GM21717 (cell line): ENCODE data around the gene ADAMTS15.
"Not testable (repeated sequence)": the region's sequence is repeated elsewhere in the genome, so short reads cannot be mapped to it uniquely, and the experiment has no call there.

Experiments
- ATAC-seq: cut with Tn5 transposase; IDR thresholded peaks from one replicate; pipeline ENCODE4 v1.9.1; 2021; ENCODE audit warnings: mild to moderate bottlenecking, moderate library complexity; ENCODE audit not compliant: unreplicated experiment

ADAMTS15 gene

DNA sequence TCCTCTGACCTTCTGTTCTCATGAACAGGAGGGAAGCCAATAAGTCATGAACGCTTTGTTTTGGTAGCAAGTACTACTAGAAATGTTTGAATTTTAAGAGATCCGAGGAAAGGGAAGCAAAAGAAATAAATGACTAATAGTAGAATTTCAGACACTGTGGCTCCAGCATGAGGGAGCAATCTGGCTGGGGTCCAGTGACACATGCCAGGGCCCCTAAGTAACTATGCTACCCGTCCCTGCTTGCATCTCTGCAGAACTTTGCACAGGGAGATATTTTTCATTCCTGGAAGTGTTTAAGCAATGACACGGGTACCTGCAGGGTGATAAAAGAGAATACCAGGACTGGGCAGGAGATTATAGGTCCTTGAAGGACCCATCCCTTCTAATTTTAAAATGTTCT, 12.8 kb upstream of the ADAMTS15 start:
- ATAC-seq: no peak

DNA sequence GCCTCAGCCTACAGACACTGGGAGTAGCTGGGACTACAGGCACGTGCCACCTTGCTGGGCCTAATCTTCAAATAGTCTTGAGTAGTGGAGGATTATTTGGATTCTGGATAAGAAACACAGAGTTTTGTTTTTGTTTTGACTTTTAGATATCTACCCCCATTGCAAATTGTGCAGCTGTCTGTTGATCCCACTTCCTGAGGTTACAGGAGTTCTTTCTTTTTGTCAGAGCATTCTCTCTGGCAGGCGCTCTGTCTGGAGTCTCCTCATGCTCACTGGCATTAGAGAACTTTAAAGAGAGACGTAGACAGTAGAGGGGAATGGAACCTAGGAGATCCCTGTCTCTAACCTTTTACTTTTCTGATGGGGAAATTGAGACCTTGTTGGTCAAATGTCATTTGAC, 12.3 kb upstream of the ADAMTS15 start:
- ATAC-seq: no peak

DNA sequence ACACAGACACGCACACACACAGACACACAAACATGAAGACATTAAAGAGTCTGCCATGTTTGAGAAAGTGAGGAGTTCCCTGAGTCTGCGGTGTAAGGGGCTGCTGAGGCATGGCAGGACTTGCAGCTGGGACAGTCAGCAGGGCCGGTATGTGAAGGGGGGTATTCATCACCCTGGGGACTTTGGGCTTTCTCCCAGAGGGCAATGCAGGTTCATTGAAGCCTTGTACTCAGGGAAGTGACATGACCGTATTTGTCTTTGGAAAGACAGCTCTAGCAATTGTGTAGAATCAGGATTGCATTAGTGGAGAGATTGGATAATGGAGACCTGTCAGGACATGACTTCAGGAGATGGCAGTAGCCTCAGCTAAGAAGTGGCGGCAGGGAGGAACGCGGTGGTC, 10.6 kb upstream of the ADAMTS15 start:
- ATAC-seq: no peak

DNA sequence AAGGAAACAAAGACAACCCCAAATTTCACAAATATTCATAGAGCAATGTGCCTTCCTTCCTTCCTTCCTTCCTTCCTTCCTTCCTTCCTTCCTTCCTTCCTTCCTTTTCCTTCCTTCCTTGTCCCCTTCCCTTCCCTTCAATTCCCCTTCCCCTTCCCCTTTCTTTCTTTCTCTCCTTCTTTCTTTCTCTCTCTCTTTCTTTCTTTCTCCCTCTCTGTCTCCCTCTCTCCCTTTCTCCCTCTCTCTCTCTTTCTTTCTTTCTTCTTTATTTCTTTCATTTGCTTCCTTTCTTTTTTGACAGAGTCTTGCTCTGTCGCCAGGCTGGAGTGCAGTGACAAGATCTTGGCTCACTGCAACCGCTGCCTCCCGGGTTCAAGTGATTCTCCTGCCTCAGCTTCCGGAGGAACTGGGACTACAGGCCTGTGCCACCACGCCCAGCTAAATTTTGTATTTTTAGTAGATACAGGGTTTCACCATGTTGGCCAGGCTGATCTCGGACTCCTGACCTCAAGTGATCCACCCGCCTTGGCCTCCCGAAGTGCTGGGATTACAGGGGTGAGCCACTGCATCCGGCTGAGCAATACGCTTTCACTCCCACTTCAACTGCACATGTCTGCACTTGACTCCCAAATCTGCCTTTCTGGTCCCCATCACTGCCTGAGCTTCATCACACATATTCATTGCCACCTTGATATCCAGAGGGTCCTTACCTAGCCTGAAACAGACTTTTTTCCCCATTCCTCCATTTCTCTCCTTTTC, 9.9 kb upstream of the ADAMTS15 start:
- not testable (repeated sequence) for ATAC-seq

DNA sequence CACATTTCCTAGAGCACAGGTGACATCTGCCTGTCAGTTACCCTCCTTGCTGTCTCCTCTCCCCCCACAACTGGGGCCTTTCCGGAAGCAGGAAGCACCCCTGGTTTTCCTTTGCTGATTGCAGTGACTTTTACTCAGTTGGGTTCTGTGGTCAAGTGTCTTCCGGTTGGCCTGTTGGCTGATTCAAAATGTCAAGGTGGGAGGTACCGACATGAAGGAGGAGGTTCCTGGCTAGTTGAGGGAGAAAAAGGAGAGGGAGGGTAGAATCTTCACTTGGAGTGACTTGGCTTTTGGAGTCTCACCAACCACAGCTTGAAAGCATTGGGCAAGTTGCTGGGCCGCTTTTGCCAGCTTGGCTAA, 9.3 kb upstream of the ADAMTS15 start:
- ATAC-seq: no peak

DNA sequence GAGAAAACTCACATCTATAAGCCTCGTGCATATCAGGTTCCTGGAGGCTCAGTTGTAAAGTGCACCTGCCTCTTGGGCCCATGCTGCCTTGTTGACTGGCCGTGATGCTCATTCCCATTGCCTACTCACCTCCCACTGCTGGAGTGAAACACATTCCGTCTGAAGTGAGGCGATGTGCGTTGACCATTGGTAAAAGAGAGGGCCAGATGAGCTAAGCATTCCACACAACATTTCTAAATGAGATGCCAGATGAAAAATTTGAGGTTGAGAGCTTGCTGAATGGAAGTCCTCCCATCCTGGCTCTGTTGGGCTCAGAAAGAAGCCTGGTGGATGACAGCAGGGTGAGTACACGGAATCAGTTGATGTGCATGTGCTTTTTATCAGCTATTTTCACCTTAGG, 8.6 kb upstream of the ADAMTS15 start:
- no peak for ATAC-seq

DNA sequence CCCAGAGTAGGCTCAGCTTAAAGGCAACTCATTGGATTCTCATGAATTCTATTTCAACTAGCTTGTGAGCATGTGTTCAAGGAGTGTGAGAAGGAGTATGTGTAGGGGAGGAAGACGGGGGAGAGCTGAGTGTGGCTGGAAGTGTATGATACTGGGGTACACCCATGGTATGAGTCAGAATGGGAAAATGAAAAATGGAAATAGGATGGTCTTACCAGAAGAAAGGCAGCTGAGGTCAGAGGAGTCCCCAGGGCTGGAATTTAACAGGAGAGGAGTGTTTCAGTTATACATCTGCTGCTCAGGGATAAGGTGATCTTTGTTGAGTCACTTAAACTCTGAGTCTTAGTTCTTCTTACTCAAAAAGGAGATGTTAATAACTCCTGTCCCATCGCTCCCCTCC, 6.7 kb upstream of the ADAMTS15 start:
- no peak for ATAC-seq

DNA sequence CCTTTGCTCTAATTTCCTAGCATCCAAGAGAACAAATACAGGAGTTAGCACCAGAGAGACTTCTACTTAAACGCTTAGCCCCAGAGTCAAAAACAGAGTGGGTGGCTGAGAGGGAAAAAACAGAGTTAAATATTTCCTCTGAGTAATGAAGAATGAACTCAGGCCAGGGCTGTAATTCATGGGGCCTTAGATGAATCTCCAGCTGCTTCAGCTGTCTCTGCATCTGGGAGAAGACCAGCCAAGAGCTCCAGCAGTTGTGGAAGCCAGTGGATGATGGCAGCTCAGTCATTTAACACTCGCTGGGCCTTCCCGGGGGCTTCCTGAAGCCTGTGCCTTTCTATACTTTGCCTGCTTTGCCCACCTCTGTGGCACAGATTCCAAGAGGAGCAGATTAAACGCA, 5.7 kb upstream of the ADAMTS15 start:
- ATAC-seq: no peak

DNA sequence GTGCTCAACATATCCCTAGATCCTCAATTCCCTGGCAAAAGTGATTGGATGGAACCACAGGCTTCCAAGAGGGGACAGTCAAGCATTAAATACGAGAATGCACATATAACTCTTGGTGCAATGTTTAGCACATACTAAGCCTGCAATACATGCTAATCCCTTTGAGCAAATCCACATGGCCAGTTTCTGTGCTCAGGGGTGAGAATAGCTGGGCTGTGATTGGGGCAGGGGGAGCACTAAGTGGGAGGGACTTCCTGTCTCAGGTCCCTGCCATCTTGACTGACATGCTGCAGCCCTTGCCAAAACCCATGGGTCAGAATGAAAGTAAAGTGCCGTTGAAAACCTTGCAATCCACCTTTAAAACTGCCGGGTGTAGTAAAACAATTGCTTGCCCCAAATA, 2.7 kb upstream of the ADAMTS15 start:
- no peak for ATAC-seq

DNA sequence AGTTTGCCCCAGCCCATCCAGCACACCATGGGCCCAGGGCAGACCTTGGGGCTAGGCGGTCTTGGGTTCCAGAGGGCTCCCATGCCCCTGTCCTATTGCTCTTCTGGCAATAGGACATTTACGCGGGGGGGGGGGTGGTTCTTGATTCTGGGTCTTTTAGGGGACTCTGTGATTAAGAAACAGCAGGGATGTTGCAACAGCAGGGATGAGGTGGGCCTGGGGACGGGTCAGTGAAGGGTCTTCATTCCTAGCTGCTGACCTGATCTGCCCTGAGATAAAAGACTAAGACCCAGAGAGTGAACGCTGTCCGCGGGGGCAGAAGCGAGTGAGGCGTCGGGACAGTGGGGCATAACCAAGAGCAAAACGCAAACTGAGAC, 418 bp upstream of the ADAMTS15 start:
- no peak for ATAC-seq

DNA sequence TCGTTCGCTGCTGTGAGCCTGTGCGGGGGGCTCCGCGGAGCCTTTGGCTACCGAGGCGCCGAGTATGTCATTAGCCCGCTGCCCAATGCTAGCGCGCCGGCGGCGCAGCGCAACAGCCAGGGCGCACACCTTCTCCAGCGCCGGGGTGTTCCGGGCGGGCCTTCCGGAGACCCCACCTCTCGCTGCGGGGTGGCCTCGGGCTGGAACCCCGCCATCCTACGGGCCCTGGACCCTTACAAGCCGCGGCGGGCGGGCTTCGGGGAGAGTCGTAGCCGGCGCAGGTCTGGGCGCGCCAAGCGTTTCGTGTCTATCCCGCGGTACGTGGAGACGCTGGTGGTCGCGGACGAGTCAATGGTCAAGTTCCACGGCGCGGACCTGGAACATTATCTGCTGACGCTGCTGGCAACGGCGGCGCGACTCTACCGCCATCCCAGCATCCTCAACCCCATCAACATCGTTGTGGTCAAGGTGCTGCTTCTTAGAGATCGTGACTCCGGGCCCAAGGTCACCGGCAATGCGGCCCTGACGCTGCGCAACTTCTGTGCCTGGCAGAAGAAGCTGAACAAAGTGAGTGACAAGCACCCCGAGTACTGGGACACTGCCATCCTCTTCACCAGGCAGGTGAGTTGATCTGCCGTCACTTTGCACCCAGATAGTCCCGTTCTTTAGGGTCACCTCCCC, 1.0 kb downstream of the ADAMTS15 start:
- no peak for ATAC-seq

DNA sequence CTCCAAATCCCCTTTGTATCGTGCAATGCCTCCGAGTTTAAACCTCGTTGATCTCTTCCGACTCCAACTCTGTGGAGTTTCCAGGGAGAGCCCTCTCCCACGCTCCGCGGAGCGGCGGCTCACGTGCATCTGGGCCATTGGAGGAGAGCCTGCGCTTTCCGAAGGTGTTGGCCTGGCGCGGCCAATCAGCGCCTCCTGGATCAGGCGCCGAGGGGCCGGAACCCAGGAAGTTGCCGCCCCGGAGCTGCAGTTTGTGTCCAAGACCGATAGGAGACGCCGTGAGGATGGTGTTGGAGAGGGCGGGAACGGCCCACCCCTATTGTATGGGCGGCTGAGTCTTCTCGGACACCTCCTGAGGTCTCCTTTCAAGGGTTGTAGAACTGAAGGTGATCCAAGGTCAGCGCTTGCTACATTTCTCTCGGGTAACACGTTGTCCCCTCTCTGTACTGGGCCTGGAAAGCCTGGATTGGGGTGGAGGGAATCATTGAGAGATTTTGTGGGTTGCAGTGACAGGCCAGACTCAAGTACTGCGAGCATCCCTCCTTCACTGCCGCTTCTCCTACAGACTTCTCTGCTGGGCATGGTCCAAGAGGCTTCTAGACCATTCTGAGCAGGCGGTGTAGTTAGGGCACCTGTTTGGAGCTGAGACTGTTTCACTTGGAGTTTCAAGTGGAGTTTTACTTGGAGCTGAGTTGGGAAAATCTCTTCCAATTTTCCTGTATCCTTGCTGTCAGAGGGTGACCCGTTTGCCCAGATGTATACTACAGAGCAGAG, 1.7 kb downstream of the ADAMTS15 start:
- ATAC-seq: no peak

DNA sequence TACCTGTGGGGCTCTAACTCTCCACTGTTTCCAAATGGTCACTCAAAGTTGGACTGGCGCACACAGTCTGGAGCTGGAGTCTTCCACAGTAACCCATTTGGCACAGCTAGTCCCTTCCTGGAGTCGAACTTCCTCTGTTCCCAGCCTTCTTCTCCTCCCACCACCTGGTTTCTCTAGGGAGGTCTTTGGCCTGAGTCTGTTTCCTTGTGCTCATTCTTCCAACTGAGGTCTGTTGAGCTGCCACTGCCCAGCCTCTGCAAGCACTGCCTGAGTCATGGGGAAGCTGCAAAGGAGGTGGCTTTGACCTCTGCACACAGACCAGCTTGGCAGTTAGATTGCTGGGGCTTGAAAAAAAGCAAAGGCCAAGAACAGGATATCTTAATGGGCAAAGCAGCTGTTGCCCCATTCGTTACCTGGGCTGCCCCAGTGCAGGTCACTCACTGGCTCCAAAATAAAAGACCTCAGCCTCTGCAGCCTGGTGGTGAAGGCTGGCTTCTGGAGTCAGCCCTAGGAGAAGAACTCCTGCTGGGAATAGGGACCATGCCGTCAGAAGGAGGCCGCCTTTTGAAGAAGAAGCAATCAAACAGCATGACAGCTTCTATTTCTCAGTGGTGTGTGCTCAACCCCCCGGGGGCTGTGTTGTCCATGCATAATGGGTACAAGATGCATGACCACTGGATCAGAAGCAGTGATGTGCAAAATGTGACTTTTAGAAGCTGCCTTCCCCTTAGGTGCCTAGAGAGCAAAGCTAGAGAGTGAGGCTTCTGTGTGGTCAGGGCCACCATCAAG, 3.0 kb downstream of the ADAMTS15 start:
- no peak for ATAC-seq

DNA sequence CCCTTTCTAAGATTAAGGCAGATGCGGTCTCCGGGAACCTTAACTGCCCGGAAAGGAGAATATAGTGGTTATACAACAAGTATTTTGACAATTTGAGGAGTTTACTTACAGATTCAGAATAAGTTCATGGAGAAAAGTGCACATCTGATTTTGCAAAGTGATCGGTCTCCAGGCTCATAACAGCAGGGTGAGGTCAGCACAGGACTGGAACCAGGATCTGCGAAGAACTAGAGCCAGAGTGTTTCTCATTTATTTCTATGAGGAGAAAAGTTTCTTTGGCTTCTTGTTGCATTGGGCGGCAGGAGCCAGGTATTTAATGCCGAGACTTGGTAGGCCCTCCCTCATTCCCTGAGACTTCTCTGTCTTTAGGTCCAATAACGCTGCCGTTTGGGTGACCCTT, 3.7 kb downstream of the ADAMTS15 start:
- ATAC-seq: no peak

DNA sequence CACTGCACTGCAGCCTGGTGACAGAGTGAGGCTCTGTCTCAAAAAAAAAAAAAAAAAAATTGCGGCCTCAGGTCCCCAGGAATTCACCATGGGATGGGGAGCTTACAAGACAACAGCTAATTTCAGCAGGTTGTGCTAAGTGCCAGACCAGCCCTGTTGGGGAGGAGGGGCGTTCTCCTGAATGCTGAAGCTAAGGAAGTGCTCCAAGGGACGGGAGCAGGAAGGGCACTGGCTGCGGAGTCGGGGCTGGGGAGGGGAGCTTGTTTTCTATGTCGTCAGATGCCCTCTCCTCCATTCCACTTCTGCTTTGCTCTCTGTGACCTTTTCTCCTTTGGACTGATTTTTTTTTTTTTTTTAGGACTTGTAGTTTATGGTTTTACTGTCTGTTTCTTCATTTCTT, 4.5 kb downstream of the ADAMTS15 start:
- ATAC-seq: no peak

DNA sequence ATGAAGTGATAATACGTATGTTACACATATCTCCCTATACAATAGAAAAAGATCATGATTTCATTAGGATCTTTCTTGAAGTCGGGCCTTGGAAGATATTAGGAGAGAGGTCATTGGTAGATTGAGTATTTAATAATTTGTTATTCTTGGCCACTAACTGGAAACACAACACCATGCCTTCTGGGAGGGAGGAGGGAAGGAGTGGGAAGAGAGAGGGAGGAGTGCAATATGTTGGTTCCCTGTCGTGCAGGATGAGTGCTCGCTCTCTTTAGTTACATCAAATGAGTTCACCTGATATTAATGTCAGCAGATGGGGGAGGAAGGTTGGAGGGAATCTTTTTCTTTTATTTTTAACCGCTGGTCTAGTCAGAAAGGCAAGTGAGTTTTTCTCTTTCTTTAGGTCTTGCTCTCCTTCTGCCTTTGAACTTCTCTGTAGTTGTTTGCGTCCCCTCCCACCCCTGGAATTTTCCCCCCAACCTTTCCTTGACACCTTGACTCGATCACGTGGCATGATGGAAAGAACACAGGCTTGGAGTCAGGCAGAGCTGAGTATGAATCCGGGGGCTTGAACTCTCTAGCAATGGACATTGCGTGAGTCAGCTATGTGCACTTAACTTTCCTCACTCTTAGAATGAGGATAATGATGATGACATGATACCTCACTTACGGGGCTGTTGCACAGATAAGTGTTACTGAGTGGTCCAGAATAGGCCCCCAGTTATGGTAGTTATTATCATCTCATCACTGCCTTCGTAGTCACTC, 6.2 kb downstream of the ADAMTS15 start:
- ATAC-seq: no peak

DNA sequence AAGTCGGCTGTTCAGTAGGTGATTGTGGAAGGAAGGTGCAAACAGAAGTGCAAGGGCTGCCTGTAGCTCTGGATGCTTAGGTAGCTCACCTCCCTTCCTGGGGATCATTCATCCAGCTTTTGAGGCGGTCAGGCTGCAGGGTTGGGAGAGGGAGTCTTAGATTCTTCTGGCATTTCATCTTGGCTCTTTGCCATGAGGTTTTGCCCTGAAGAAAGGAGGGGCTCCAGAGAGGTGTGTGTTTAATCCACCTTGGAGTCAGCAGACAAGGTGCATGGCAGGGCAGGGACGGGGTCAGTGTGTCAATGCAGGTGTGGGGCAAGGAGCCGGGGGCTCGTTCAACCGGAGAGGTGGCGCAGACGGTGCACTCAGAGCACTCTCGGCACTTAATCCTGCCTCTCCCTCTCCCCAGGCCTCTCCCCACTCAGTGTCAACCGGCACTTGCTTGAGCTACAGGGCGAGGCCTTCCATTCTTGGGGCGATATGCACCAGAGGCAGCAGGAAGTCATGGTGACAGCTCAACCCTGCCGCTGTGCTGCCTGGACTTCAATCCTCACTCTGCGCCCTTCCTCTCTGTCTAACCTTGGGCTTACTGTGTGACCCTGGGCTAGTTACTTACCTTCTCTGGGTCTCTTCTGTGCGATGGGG, 7.2 kb downstream of the ADAMTS15 start:
- ATAC-seq: no peak

DNA sequence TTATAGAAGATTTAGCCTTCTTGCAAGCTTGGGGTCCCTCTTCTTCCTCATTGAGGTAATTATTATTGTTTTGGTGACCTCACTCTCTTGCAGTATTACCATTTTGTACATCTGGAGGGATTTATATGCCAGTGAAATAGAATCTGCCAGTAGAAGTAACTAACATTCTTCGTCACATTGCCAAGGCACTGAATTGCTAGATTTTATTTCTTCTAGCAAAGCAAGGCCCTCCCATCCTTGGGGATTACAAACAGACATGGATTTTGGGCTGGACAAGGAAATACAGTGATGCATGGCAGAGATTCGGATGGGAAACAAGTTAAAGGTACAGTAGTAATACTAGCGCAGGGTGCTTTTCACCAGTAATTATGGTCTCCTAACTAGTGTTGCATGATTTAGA, 7.8 kb downstream of the ADAMTS15 start:
- no peak for ATAC-seq

DNA sequence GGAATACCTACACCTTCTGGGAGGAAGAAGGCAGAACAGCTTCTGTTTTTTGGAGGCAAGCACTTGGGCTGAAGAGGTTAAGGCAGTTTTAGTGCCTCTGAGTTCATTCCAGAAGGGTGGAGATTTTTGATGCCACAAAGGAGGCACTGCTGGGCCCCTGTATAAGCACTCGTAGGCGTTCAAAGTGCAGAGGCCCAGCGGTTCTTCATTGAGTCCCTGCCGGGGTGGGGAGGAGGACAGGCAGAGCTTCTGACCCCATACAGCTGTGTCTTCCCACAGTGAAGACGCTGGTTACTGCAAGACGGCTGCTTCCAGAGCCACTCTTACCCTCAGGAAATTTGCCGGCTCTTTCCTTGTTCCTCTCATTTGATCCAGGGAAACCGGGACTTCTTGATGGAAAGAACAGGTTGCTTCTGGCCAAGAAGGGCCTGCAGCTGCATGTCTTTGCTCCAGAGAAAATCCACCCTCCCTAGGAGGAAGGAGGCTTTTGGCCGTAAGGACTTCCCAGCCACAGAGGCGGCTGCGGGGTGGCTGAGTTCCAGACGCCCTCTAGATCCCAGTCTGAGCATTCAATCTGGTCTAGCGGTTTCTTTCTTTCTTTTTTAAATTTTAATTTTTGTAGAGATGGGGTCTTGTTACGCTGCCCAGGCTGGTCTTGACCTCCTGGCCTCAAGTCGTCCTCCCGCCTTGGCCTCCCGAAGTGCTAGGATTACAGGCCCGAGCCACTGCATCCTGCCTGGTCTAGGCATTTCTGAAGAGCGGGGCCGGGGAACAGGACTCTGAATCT, 9.4 kb downstream of the ADAMTS15 start:
- no peak for ATAC-seq
